Heart left ventricle (tissue), 16 donors: ENCODE measurements around the gene CTNNAL1. TPM values are rescaled to one million over a fixed set of nuclear protein-coding genes. Genes with fewer than 3 reads are reported as not detected.
A peak's percentile ranks its signal among the peaks of the same experiment; 100 is the strongest.

ENCODE experiments used
- ATAC-seq, 4 donors: fragments of 200-7000 bp; cut with Tn5 transposase; one replicate each; pipeline ENCODE4 v1.9.1; 2020 to 2022; ENCODE audit warnings: moderate library complexity in 4 of 4, mild to moderate bottlenecking in 3 of 4, moderate number of reproducible peaks in 1 of 4
- DNase-seq, 5 donors: peaks; one replicate each; pipeline ENCODE4 v3.0.0-alpha.2; 2020
- H3K27ac ChIP-seq, 12 donors: fragments of 200-600 bp; sonication (generic) in 4 of 12; one replicate each; pipeline versions ENCODE4 v1.5.0 to v1.8.0; 2016 to 2022; ENCODE audit warnings: mild to moderate bottlenecking in 2 of 12
- H3K27me3 ChIP-seq, 9 donors: fragments of 200-600 bp; sonication (generic) in 2 of 9; one replicate each; pipeline versions ENCODE4 v1.5.1 to v1.8.0; 2016 to 2022; ENCODE audit warnings: mild to moderate bottlenecking in 3 of 9
- H3K36me3 ChIP-seq, 9 donors: fragments of 200-600 bp; sonication (generic) in 2 of 9; one replicate each; pipeline versions ENCODE4 v1.5.0 to v1.8.0; 2018 to 2022; ENCODE audit warnings: mild to moderate bottlenecking in 2 of 9
- H3K4me1 ChIP-seq, 12 donors: fragments of 200-600 bp; sonication (generic) in 4 of 12; one replicate each; pipeline versions ENCODE4 v1.5.0 to v1.8.0; 2016 to 2022; ENCODE audit warnings: mild to moderate bottlenecking in 3 of 12
- H3K4me3 ChIP-seq, 12 donors: fragments of 200-600 bp; sonication (generic) in 4 of 12; one replicate each; pipeline versions ENCODE4 v1.5.0 to v1.8.0; 2017 to 2022; ENCODE audit warnings: mild to moderate bottlenecking in 9 of 12, moderate library complexity in 4 of 12
- H3K9me3 ChIP-seq, 12 donors: fragments of 200-600 bp; sonication (generic) in 4 of 12; one replicate each; pipeline versions ENCODE4 v1.5.0 to v1.8.0; 2016 to 2022; ENCODE audit warnings: mild to moderate bottlenecking in 1 of 12
- POLR2A ChIP-seq, 2 donors: fragments of 450-650 bp; IDR thresholded peaks; one replicate each; pipeline ENCODE4 v1.6.1; 2017; ENCODE audit warnings: antibody characterized with exemption in 2 of 2, mild to moderate bottlenecking in 2 of 2, moderate library complexity in 2 of 2
- WGBS, 4 donors: extraction: QIAGEN DNeasy Blood & Tissue Kit in 2 of 4; methylation state at CpG; one replicate each; pipeline versions ENCODE4 v1.1.5 to v1.1.7; 2013 to 2018; 5-methylcytosine and 5-hydroxymethylcytosine counted together
- intact Hi-C, 10 donors: fragments of 100-400 bp; cut with DNase I; formaldehyde crosslinking; loops; one replicate each; pipeline versions ENCODE4 v1.11.1 to v1.14.2; 2022
- polyA plus RNA-seq, 2 donors: library from polyadenylated mRNA; stranded (reverse); fragments of 200-250 nt; gene quantifications; one replicate each; pipeline ENCODE4 v1.2.3, GENCODE V29; 2013
- total RNA-seq, 9 donors: library from RNA; depleted of rRNA in 2 of 9; stranded (reverse); fragments of >200 nt in 2 of 9; fragmentation: NEBNext Ultra II Directional in 3 of 9; extraction: Animal tissue kit (Norgen Biotek cat#: 25700) in 3 of 9; gene quantifications; one replicate each; pipeline versions ENCODE4 v1.1.0 to v1.2.4, GENCODE V29; 2016 to 2023
- TF ChIP-seq, protein P1 (sequence below), 12 donors: fragments of 200-600 bp; sonication (generic) in 4 of 12; IDR thresholded peaks; one replicate each; pipeline versions ENCODE4 v1.5.0 to v1.8.0; 2018 to 2022; ENCODE audit warnings: antibody characterized with exemption in 12 of 12, mild to moderate bottlenecking in 5 of 12
- donor health status: ischemic (EF 13 %, LVEDD 7.1; RV severe dilation, severe dysfunction).
- donor health status: healthy with polysubstance abuse.
- donor health status: DM: no; HTN: yes; CAD: no.
- donor health status: DM: no; HTN: no; CAD: no.
- donor health status: ischemic (EF 25% LVEDD 6.9; RV normal size, moderate dysfunction).
- donor health status: ischemic (EF 25% LVEDD 5.7; RV mildly dilated, moderate dysfunction).
- donor health status: healthy.
- donor health status: DM: yes; HTN: yes; CAD: no.
- donor health status: ischemic (EF 35%, LVEDD 5.7; RV mildly dilated, moderate dysfunction).
- donor health status: nonischemic (EF 11% LVEDD 7.7; RV severe dilation, severe dysfunction).
- donor health status: DM: yes; HTN: yes; CAD: no.
- donor health status: PGD.
- donor health status: ischemic (EF 29% LVEDD 5.4; RV normal size, mild dysfunction).
- donor health status: nonischemic (EF 23%, LVEDD 6.1; RV moderate dilation, normal function).

The CTNNAL1 gene
- total and polyA plus RNA-seq, 11 donors = 51.2 to 165 (median 62.7) TPM

DNA sequence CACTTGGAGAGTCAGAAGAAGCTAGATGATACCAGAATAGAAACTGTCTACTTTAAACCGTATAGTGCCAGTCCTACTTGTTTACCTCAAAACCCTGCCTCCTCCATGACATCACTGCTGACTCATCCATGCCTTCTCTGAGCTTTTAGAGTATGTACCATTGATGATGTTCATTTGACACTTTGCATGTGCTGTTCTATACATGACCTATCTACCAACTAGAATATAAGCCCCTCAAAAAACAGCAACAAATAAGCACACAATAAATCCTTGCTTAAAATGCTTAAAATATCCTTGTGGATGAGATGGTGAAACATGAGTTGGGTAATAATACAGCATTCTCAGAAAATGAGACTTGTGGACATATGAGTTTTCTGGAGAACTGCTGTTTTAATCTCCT, 2.6 kb downstream of the CTNNAL1 start:
- Histone ChIP-seq H3K27ac (peak overlapping the region in 9 of 12 donors; percentile 25 to 98 (median 91)), H3K36me3 (no peaks in the 10 kb centered on the region), H3K27me3 (no peaks in the 10 kb centered on the region), H3K9me3 (no peaks in the 10 kb centered on the region), H3K4me3 (peak overlapping the region in 5 of 12 donors; percentile 76 to 94 (median 91)), H3K4me1 (peaks cover 3 to 61% (median 36%) of the 10 kb centered on the region in 12 donors)
- intact Hi-C loops = loop anchor here in 4 of 10 donors (5.0 to 10.0 kb wide), 5 partner anchors 38 to 78 kb away; partner anchors contain the start of genes ABITRAM (in 1 of the 4) and ELP1 (in 1 of the 4)
- TF ChIP-seq, protein P1, sequence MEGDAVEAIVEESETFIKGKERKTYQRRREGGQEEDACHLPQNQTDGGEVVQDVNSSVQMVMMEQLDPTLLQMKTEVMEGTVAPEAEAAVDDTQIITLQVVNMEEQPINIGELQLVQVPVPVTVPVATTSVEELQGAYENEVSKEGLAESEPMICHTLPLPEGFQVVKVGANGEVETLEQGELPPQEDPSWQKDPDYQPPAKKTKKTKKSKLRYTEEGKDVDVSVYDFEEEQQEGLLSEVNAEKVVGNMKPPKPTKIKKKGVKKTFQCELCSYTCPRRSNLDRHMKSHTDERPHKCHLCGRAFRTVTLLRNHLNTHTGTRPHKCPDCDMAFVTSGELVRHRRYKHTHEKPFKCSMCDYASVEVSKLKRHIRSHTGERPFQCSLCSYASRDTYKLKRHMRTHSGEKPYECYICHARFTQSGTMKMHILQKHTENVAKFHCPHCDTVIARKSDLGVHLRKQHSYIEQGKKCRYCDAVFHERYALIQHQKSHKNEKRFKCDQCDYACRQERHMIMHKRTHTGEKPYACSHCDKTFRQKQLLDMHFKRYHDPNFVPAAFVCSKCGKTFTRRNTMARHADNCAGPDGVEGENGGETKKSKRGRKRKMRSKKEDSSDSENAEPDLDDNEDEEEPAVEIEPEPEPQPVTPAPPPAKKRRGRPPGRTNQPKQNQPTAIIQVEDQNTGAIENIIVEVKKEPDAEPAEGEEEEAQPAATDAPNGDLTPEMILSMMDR (IDR thresholded peaks at IDR 0.05) = no peak
- TF ChIP-seq POLR2A (IDR thresholded peaks at IDR 0.05) = no peak
- DNase-seq (no peak), ATAC-seq (no peak)
- WGBS, 4 donors = 10 to 23% (median 18%) methylated on average over 1 of the region's 1 CpG

DNA sequence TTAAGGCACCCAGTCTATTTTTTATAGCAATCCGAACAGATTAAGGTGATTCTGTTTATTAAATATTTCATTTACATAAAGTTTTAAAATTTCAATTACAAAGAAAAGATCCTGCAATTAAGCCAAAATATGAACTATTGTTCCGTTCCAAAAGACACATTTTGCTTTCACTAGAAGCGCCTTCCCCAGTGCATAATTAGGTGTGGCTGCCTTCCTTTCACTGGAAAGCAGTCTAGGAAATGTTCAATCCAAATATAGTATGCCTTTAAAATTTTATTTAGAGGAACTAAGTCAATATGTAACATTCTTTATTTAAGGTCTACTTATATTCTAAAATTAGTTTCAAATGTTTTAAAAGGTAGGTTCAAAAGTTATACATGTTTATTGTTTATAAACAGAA, 7.6 kb downstream of the CTNNAL1 start:
- ATAC-seq (no peak), DNase-seq (no peak)
- Histone ChIP-seq H3K9me3 (peaks cover 0 to 19% (median 10%) of the 10 kb centered on the region in 12 donors), H3K27me3 (no peaks in the 10 kb centered on the region), H3K4me1 (peaks cover 0 to 45% (median 17%) of the 10 kb centered on the region in 12 donors), H3K27ac (peak overlapping the region in 4 of 12 donors; percentile 3 to 44 (median 27)), H3K4me3 (no peak overlapping the region), H3K36me3 (peaks cover 0 to 4% (median 0%) of the 10 kb centered on the region in 9 donors)
- 51 to 68% (median 61%) methylated on average over 3 of the region's 3 CpGs for WGBS, 4 donors
- TF ChIP-seq POLR2A (IDR thresholded peaks at IDR 0.05) = no peak
- TF ChIP-seq, protein P1 (IDR thresholded peaks at IDR 0.05) = no peak
- intact Hi-C loops = no loop called here

GRCh38 chr9:109003116-109003515, 10.2 kb downstream of the CTNNAL1 start:
- 76 to 100% (median 98%) methylated on average over 2 of the region's 2 CpGs for WGBS, 4 donors
- intact Hi-C loops = no loop called here
- ATAC-seq = no peak

GRCh38 chr9:109002141-109002540, 11.2 kb downstream of the CTNNAL1 start:
- peaks cover 0 to 4% (median 0%) of the 10 kb centered on the region in 9 donors for H3K36me3 ChIP-seq
- H3K27ac ChIP-seq = no peak overlapping the region
- no peaks in the 10 kb centered on the region for H3K27me3 ChIP-seq
- intact Hi-C loops = no loop called here
- ATAC-seq (no peak), DNase-seq (no peak)
- no peak overlapping the region for H3K4me3 ChIP-seq
- no peak for TF ChIP-seq POLR2A (IDR thresholded peaks at IDR 0.05)
- TF ChIP-seq, protein P1 (IDR thresholded peaks at IDR 0.05) = no peak
- 91 to 98% (median 95%) methylated on average over 4 of the region's 4 CpGs for WGBS, 4 donors
- H3K9me3 ChIP-seq = peaks cover 0 to 19% (median 10%) of the 10 kb centered on the region in 12 donors
- peaks cover 0 to 46% (median 13%) of the 10 kb centered on the region in 12 donors for H3K4me1 ChIP-seq

More at GRCh38 chr9:109003116-109003515, 10.2 kb downstream of the CTNNAL1 start:
- TF ChIP-seq, protein P1 (IDR thresholded peaks at IDR 0.05) = no peak
- TF ChIP-seq POLR2A (IDR thresholded peaks at IDR 0.05) = no peak
- Histone ChIP-seq H3K4me1 (peaks cover 0 to 44% (median 13%) of the 10 kb centered on the region in 12 donors), H3K36me3 (peaks cover 0 to 4% (median 0%) of the 10 kb centered on the region in 9 donors), H3K4me3 (no peak overlapping the region), H3K9me3 (peaks cover 0 to 19% (median 10%) of the 10 kb centered on the region in 12 donors), H3K27ac (no peak overlapping the region), H3K27me3 (no peaks in the 10 kb centered on the region)
- no peak for DNase-seq
